Stimulated activated CD4-positive, alpha-beta T cell treated with anti-CD3 and anti-CD28 coated beads, Interleukin-1b, Interleukin-23, amount 100 ng/mL, for 4 hours (primary cell): ENCODE measurements around the gene PCSK7.
"Not testable (repeated sequence)": the region's sequence is repeated elsewhere in the genome, so short reads cannot be mapped to it uniquely, and the experiment has no call there.

Source experiments
- DNase-seq, 2 donors: peaks; one replicate each; pipeline ENCODE4 v3.0.0-alpha.2; 2020; ENCODE audit warnings: low read depth in 2 of 2

Gene PCSK7

GRCh38 chr11:117231842-117232091, at the start of gene PCSK7:
Gene PCSK7, minus strand, starts transcription at chr11:117232073. Its CDS starts 2,229 bp downstream, at chr11:117229844.
- DNase-seq: peak in 1 of 2 donors; percentile 43

- DNase-seq: no peak
Observed at GRCh38 chr11:117281159-117281558, 49.3 kb upstream of the PCSK7 start.

- DNase-seq: no peak
Observed at GRCh38 chr11:117279711-117280376, 48.0 kb upstream of the PCSK7 start.

- DNase-seq: no peak
Observed at GRCh38 chr11:117278347-117278746, 46.5 kb upstream of the PCSK7 start.

- DNase-seq: no peak
Observed at GRCh38 chr11:117273550-117274289, 41.8 kb upstream of the PCSK7 start.

GRCh38 chr11:117272175-117272574, 40.3 kb upstream of the PCSK7 start:
- DNase-seq: not testable (repeated sequence)

- DNase-seq: no peak
Observed at GRCh38 chr11:117271208-117271607, 39.3 kb upstream of the PCSK7 start.

- DNase-seq: no peak
Observed at GRCh38 chr11:117269856-117270255, 38.0 kb upstream of the PCSK7 start.

GRCh38 chr11:117265745-117266144, 33.9 kb upstream of the PCSK7 start:
- no peak for DNase-seq

GRCh38 chr11:117264624-117265323, 32.9 kb upstream of the PCSK7 start:
- not testable (repeated sequence) for DNase-seq

GRCh38 chr11:117259417-117259816, 27.5 kb upstream of the PCSK7 start:
- no peak for DNase-seq

GRCh38 chr11:117258576-117258975, 26.7 kb upstream of the PCSK7 start:
- DNase-seq: no peak

GRCh38 chr11:117256573-117256972, 24.7 kb upstream of the PCSK7 start:
- DNase-seq: no peak

- DNase-seq: no peak
Observed at GRCh38 chr11:117255966-117256365, 24.1 kb upstream of the PCSK7 start.

- DNase-seq: no peak
Observed at GRCh38 chr11:117251506-117251905, 19.6 kb upstream of the PCSK7 start.

- no peak for DNase-seq
Observed at GRCh38 chr11:117249571-117249970, 17.7 kb upstream of the PCSK7 start.

- no peak for DNase-seq
Observed at GRCh38 chr11:117248341-117248740, 16.5 kb upstream of the PCSK7 start.

GRCh38 chr11:117239295-117239694, 7.4 kb upstream of the PCSK7 start:
- no peak for DNase-seq

GRCh38 chr11:117238221-117238620, 6.3 kb upstream of the PCSK7 start:
- no peak for DNase-seq

GRCh38 chr11:117232911-117233409, 1.1 kb upstream of the PCSK7 start:
- no peak for DNase-seq

GRCh38 chr11:117232092-117232878, 412 bp upstream of the PCSK7 start, which contains the start of gene RNF214:
Gene RNF214, plus strand, starts transcription at chr11:117232671. Its CDS starts 1,602 bp downstream, at chr11:117234273.
- DNase-seq: peak; percentile 66 to 74
